Measurements from ENCODE around the gene NQO1.

GRCh38 chr16:69747115-69747514 is 20.8 kb upstream of the NQO1 start:
- no peak for TF ChIP-seq POLR2A (IDR thresholded peaks at IDR 0.05; ENCODE audit: low read depth, low read length)
- TF ChIP-seq POLR2AphosphoS5 (IDR thresholded peaks at IDR 0.05; ENCODE audit: low read depth, low read length): no peak

Measured in GM12891 (cell line).